GM18511 (cell line): ENCODE results near the gene C8B.

Experiments used
- ATAC-seq: cut with Tn5 transposase; IDR thresholded peaks from one replicate; pipeline ENCODE4 v1.9.1; 2021; ENCODE audit warnings: mild to moderate bottlenecking, moderate library complexity; ENCODE audit not compliant: unreplicated experiment

Gene C8B

DNA sequence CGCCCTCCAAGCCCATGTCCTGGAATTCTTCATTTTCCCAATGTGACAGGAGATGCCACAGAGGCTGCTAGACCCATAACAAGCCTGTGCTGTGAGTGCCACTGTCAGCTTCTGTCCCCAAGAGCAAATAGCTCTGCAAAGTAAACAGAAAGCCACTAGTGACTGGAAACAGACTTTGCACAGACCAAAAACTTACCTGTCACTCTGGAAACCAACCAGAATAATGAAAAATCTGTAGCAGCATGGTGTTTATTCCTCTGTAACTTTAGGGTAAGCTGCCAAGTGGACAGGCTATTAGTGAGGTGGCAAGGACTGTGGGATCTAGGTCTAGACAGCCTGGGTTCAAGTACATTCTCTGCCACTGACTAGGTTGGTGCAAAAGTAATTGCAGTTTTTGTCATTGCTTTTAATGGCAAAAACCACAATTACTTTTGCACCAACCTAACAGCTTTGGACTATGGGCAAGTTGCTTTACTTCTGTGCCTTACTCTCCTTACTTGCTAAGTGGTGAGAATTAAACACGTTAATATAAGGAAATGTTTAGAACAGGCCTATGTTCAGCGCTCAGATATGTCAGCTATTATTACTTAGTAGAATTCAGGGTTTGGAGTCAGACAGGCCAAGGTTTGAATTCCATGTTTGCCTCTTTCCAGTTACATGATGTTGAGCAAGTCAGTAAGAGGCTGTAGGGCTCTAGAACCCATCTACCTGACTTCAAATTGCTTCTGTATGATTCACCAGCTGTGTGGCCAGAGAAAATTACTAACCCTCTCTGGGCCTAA is at the start of gene C8B:
Gene C8B (minus strand): TSS at position 100 of the 782 bp plus-strand sequence. CDS start 67 bp downstream, at position 33.
- no peak for ATAC-seq

DNA sequence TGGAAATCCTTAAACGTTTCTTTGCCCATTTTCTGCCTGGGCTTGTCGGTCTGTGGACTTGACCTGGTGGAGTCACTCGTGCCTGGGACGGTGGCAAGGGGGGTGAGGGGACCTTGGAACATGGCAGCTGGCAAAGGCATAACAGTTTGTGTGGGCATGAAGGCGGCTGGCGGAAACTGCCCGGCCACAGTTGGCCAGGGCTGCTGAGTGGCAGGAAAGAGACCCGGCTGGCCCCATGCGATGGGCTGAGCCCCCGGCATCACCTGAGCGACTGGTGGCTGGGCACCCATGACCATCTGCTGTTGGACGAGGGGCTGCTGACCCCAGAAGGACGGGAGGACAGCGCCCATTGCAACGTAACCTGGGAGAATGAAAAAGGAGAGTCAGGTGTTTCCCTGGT is 49.3 kb upstream of the C8B start:
- ATAC-seq = no peak

DNA sequence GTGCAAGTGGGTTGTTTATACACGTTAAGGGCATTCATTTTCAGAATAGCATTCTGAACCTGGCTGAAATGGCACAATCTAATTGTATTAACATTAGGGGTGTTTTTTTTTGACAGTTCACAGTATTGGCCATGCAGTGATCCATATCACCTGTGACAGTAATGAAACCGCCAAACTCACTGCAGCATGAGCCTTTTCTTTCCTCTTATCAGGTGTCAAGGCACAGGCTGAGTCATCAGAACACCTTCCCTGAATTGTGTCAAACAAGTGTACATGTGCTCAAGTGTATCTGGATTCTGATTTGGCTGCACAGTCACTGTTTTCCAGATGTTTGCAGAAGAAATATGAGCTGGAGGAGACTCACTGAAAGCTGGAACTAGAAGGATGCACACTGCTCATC is 47.7 kb upstream of the C8B start:
- ATAC-seq = no peak

DNA sequence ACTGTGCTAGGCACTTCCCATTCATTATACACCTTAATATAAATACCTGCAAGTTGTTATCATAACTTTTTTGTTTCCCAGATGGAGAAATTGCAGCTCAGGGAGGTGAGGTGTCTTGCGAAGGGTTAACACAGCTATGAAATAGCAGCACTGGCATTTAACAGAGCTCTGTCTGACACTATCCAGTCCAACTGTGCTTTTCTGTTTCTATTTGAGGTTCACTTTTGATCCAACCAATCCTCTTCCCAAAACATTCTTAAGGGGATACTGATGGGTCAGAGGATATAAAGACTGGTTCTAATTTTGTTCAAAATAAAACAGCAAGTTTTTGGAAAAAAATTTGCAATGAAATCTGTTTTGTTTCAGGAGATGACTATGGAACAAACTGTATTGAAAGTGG is 46.5 kb upstream of the C8B start:
- ATAC-seq = no peak

DNA sequence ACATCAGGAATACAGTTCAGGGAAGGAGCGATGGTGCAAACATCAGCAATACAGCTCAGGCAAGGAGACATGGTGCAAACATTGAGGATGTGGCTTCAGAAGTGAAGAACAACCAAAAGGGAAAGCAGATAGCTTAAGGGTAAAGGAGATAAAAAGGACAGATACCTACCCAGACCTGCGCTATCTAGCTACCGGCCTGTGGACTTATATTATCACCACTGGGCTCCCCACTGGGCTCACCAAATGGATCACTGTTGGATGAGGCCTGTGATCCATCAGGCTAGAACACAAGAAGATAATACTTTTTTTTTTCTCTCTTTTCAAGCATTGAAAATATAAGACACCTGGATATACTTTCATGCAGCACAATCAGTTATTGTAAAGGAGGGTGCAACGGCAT is 44.7 kb upstream of the C8B start:
- no peak for ATAC-seq

GRCh38 chr1:57007948-57008347 is 42.1 kb upstream of the C8B start:
- ATAC-seq = no peak

DNA sequence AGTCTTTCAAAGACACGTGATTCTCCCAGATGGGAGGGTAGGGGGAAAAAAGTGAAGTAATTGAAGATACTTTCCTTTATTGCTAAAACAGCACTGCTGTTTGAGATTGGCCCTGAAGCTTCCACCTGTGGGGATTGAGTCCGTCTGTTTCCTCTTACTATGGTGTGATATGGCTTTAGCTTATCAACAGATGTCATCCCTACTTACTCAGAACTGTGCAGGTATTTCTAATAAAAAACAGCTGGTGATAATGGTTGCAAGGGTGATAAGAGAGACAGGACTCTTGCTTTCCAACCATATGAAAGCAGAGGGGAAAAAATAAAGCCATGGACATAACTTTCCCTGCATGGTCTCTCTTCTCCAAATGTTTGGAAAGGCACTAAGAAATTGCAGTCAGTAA is 41.7 kb upstream of the C8B start:
- no peak for ATAC-seq

GRCh38 chr1:57003398-57004139 is 37.8 kb upstream of the C8B start:
- no peak for ATAC-seq

GRCh38 chr1:56995414-56996100 is 29.7 kb upstream of the C8B start:
- ATAC-seq = no peak

DNA sequence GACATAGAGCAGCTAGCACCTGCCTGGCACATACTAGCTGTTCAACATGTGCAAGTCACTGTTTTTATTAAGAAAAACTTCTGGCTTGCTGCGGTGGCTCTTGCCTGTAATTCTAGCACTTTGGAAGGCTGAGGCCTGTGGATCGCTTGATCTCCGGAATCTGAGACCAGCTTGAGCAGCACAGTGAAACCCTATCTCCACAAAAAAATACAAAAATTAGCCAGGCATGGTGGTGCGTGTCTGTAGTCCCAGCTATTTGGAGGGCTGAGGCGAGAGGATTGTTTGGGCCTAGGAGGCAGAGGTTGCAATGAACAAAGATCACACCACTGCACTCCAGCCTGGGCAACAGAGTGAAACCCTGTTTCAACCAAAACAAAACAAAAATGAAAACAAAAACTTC is 27.7 kb upstream of the C8B start:
- ATAC-seq = no peak

DNA sequence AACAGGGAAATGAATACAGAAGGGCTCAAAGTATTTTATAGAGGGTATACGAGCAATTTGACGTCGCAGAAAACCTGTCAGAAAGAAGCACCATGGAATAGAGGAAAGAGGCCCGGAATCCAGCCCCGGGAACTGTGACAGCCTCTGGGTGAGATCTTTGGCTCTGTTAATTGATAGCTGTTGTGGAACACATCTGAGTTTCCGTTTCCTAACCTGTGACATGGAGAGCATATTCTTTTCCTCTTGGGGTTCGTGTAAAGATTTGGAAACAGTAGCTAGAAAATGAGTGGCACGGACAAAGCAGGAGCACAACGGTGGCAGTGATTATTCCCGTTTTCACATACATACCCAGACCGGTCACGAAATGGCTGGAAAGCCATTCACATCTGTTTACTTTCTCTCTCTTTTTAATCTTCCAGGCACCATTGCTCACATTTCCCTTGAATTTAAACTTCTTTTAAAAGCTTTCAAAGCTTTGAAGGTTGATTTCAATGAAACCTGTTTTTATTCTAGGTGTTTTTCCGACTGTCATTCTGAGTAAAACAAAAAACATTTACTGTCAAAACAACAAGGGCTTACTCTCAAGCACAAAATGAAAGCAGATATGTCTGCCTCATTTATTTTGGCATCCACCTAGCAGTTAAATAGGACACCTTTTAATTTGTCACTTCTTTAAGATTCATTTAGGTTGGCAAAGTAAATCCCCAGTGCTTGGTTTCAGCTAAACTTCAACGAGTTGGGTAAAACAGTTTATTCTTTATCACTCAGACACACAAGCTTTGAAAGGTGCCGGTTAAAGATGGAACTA is 26.7 kb upstream of the C8B start:
- no peak for ATAC-seq

- no peak for ATAC-seq
Observed at GRCh38 chr1:56991576-56991975, 25.8 kb upstream of the C8B start.

- ATAC-seq = no peak
Observed at GRCh38 chr1:56986397-56986796, 20.6 kb upstream of the C8B start.

GRCh38 chr1:56985857-56986256 is 20.0 kb upstream of the C8B start:
- no peak for ATAC-seq

DNA sequence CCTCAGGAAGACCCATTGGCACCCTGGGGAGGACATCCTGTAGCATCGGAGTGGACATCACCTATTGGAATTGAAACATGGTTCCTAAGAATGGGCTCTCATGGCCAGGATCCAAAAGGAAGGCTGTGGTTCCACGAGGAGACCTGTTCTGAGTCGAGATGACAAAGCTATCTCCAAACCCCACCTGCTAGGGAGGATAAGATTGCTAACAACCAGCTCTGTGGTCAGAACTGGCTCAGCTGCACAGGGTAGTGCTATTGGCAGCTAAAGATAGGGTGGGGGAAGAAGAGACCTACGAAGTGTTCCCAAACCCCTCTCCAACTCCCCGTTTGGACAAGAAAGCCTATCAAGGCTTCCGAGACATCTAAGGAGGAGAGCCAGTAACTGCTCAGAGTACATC is 17.7 kb upstream of the C8B start:
- ATAC-seq = no peak

- no peak for ATAC-seq
Observed at GRCh38 chr1:56979986-56980755, 14.4 kb upstream of the C8B start.

DNA sequence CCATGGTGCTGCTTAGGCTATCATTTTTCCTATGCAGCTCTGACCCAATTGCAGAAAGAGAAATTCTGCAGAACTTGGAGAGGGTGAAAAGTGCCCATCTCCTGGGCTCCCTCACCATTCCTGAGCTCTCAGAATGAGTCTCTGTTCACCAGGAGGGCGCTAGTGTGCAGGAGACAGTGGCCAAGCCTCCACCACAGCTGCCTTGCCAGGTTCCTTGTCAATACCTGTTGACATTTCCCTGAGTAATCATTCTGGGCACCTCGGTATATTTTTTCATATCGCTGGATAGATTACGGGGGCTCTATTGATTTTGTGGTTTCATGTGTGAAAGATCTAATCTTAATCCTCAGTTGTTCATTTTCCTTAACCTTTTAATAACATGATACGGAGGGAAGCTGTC is 13.0 kb upstream of the C8B start:
- ATAC-seq = no peak

DNA sequence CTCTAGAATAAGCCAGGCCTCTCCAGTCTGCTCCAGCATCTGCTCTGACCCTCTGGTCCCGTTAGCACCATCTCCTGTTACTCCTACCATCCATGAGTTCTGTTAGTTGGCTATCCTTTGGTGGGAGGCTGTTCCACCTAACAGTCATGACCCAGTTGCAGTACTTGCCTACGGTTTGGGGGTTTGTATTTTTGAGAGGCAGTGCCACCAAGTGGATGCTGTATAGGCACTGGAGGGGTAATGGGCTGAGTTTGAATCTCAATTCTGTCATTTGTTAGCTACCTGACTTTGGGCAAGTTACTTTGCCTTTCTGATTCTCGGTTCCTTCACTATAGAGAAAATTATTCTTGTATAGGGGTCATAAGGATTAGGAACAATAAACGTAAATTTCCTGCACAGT is 12.1 kb upstream of the C8B start:
- no peak for ATAC-seq

DNA sequence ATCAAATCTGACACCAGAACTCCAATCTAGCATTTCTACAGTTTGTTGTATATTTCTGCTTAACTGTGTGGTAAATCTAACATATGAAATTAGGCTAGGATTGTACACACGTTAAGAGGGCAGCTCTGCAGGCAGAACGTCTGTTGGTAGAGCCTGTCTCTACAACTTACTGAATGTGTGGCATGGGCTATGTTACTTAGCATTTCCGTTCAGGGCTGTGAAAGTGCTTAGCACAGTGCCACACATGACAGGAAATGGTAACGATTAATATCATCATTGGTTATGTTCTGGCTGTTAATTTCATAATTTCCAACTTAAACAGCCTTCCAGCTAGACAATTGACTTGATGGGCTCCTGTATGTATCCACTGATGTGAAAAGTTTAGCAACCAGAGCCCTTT is 9.6 kb upstream of the C8B start:
- ATAC-seq = no peak
